ENCODE data around the gene ELF1. TPM values are rescaled to one million over a fixed set of nuclear protein-coding genes. Genes with fewer than 3 reads are reported as not detected.
A peak's percentile ranks its signal among the peaks of the same experiment; 100 is the strongest.
"Not testable (repeated sequence)": the region's sequence is repeated elsewhere in the genome, so short reads cannot be mapped to it uniquely, and the experiment has no call there.

ELF1 gene
- total RNA-seq, 2 experiments from 2014 or later: 159 to 169 TPM

- no peak for DNase-seq
- Mint-ChIP-seq H3K4me1 (peaks cover 42% of the 10 kb centered on the region), H3K27me3 (no peaks in the 10 kb centered on the region), H3K4me3 (no peak overlapping the region), H3K36me3 (ENCODE audit: low read depth) (peaks cover 56% of the 10 kb centered on the region), H3K27ac (no peak overlapping the region), H3K9me3 (peaks cover 2% of the 10 kb centered on the region)
- POLR2A ChIA-PET: interaction anchor here (1.6 kb wide), 1 partner anchor 16 kb away, joined by 5 read pairs; no protein-coding TSS in a partner anchor
- CTCF ChIA-PET: interaction anchor here (0.6 kb wide), 1 partner anchor 139 kb away, joined by 3 read pairs; no protein-coding TSS in a partner anchor
Measured at GRCh38 chr13:40958655-40959054, 60.5 kb downstream of the ELF1 start.

- no peak for DNase-seq
- Mint-ChIP-seq H3K27ac (no peak overlapping the region), H3K4me3 (no peak overlapping the region), H3K4me1 (peaks cover 12% of the 10 kb centered on the region), H3K9me3 (no peaks in the 10 kb centered on the region), H3K36me3 (ENCODE audit: low read depth) (peaks cover 85% of the 10 kb centered on the region), H3K27me3 (no peaks in the 10 kb centered on the region)
- CTCF ChIA-PET: no interaction called here
- POLR2A ChIA-PET: interaction anchor here (1.0 kb wide), 1 partner anchor 59 kb away, joined by 3 read pairs; no protein-coding TSS in a partner anchor
Measured at GRCh38 chr13:40946485-40946884, 72.6 kb downstream of the ELF1 start.

GRCh38 chr13:40943073-40943472 lies 76.0 kb downstream of the ELF1 start:
- DNase-seq: no peak
- CTCF ChIA-PET: no interaction called here
- POLR2A ChIA-PET: no interaction called here
- Mint-ChIP-seq H3K9me3 (no peaks in the 10 kb centered on the region), H3K4me3 (no peak overlapping the region), H3K4me1 (peaks cover 13% of the 10 kb centered on the region), H3K36me3 (ENCODE audit: low read depth) (peaks cover 87% of the 10 kb centered on the region), H3K27me3 (no peaks in the 10 kb centered on the region), H3K27ac (no peak overlapping the region)

- peaks cover 13% of the 10 kb centered on the region for H3K4me1 Mint-ChIP-seq
- H3K27me3 Mint-ChIP-seq: no peaks in the 10 kb centered on the region
- peaks cover 79% of the 10 kb centered on the region for H3K36me3 Mint-ChIP-seq (ENCODE audit: low read depth)
- ChIA-PET CTCF (no interaction called here), POLR2A (no interaction called here)
- H3K27ac Mint-ChIP-seq: no peak overlapping the region
- H3K9me3 Mint-ChIP-seq: no peaks in the 10 kb centered on the region
- no peak overlapping the region for H3K4me3 Mint-ChIP-seq
- no peak for DNase-seq
Measured at GRCh38 chr13:40941581-40941980, 77.5 kb downstream of the ELF1 start.

- no peaks in the 10 kb centered on the region for H3K27me3 Mint-ChIP-seq
- peaks cover 74% of the 10 kb centered on the region for H3K36me3 Mint-ChIP-seq (ENCODE audit: low read depth)
- H3K4me3 Mint-ChIP-seq: no peak overlapping the region
- POLR2A ChIA-PET: interaction anchor here (1.4 kb wide), 1 partner anchor 20 kb away, joined by 3 read pairs; no protein-coding TSS in a partner anchor
- CTCF ChIA-PET: interaction anchor here (2.0 kb wide), 1 partner anchor 19 kb away, joined by 5 read pairs; no protein-coding TSS in a partner anchor
- H3K27ac Mint-ChIP-seq: no peak overlapping the region
- H3K4me1 Mint-ChIP-seq: peaks cover 10% of the 10 kb centered on the region
- no peak for DNase-seq
- H3K9me3 Mint-ChIP-seq: no peaks in the 10 kb centered on the region
Measured at GRCh38 chr13:40940841-40941240, 78.3 kb downstream of the ELF1 start.

GRCh38 chr13:40933508-40934204 lies 85.5 kb downstream of the ELF1 start:
- DNase-seq: no peak
- peaks cover 12% of the 10 kb centered on the region for H3K4me1 Mint-ChIP-seq
- no peaks in the 10 kb centered on the region for H3K27me3 Mint-ChIP-seq
- H3K27ac Mint-ChIP-seq: peak overlapping the region; percentile 9
- no peaks in the 10 kb centered on the region for H3K9me3 Mint-ChIP-seq
- H3K36me3 Mint-ChIP-seq (ENCODE audit: low read depth): peaks cover 65% of the 10 kb centered on the region
- ChIA-PET CTCF (interaction anchor here (1.5 to 1.6 kb wide), 2 partner anchors 11 to 12 kb away, joined by 5 to 10 read pairs; no protein-coding TSS in a partner anchor), POLR2A (no interaction called here)
- H3K4me3 Mint-ChIP-seq: no peak overlapping the region

GRCh38 chr13:40932252-40932651 lies 86.9 kb downstream of the ELF1 start:
- peaks cover 12% of the 10 kb centered on the region for H3K4me1 Mint-ChIP-seq
- CTCF ChIA-PET: no interaction called here
- no peak overlapping the region for H3K4me3 Mint-ChIP-seq
- no peak overlapping the region for H3K27ac Mint-ChIP-seq
- no peak for DNase-seq
- peaks cover 66% of the 10 kb centered on the region for H3K36me3 Mint-ChIP-seq (ENCODE audit: low read depth)
- no peaks in the 10 kb centered on the region for H3K9me3 Mint-ChIP-seq
- POLR2A ChIA-PET: no interaction called here
- no peaks in the 10 kb centered on the region for H3K27me3 Mint-ChIP-seq

GRCh38 chr13:40931719-40932118 lies 87.4 kb downstream of the ELF1 start:
- Mint-ChIP-seq H3K27ac (no peak overlapping the region), H3K27me3 (no peaks in the 10 kb centered on the region), H3K9me3 (no peaks in the 10 kb centered on the region), H3K36me3 (ENCODE audit: low read depth) (peaks cover 62% of the 10 kb centered on the region), H3K4me3 (no peak overlapping the region), H3K4me1 (peaks cover 12% of the 10 kb centered on the region)
- POLR2A ChIA-PET: no interaction called here
- no peak for DNase-seq
- CTCF ChIA-PET: no interaction called here

- not testable (repeated sequence) for H3K27ac Mint-ChIP-seq, H3K4me1 Mint-ChIP-seq, H3K27me3 Mint-ChIP-seq, H3K4me3 Mint-ChIP-seq, H3K9me3 Mint-ChIP-seq, DNase-seq
- ChIA-PET CTCF (interaction anchor here (1.0 to 1.4 kb wide), 2 partner anchors 44 to 125 kb away, joined by 3 read pairs; no protein-coding TSS in a partner anchor), POLR2A (interaction anchor here (1.4 kb wide), 1 partner anchor 14 kb away, joined by 3 read pairs; no protein-coding TSS in a partner anchor)
- H3K36me3 Mint-ChIP-seq (ENCODE audit: low read depth): peaks cover 57% of the 10 kb centered on the region
Measured at GRCh38 chr13:40929883-40930282, 89.2 kb downstream of the ELF1 start.

GRCh38 chr13:40928980-40929379 lies 90.1 kb downstream of the ELF1 start:
- no peak overlapping the region for H3K27ac Mint-ChIP-seq

GRCh38 chr13:40927929-40928328 lies 91.2 kb downstream of the ELF1 start:
- Mint-ChIP-seq H3K36me3 (ENCODE audit: low read depth) (peaks cover 42% of the 10 kb centered on the region), H3K27me3 (no peaks in the 10 kb centered on the region), H3K4me3 (no peak overlapping the region), H3K9me3 (no peaks in the 10 kb centered on the region), H3K4me1 (no peaks in the 10 kb centered on the region), H3K27ac (no peak overlapping the region)
- POLR2A ChIA-PET: interaction anchor here (0.8 kb wide), 1 partner anchor 16 kb away, joined by 3 read pairs; no protein-coding TSS in a partner anchor
- CTCF ChIA-PET: no interaction called here
- no peak for DNase-seq

More at GRCh38 chr13:40928980-40929379, 90.1 kb downstream of the ELF1 start:
- no peak overlapping the region for H3K4me3 Mint-ChIP-seq
- H3K4me1 Mint-ChIP-seq: peaks cover 8% of the 10 kb centered on the region
- H3K9me3 Mint-ChIP-seq: no peaks in the 10 kb centered on the region
- ChIA-PET POLR2A (interaction anchor here (1.0 to 1.4 kb wide), 2 partner anchors 10 to 13 kb away, joined by 3 to 4 read pairs; no protein-coding TSS in a partner anchor), CTCF (interaction anchor here (1.4 kb wide), 1 partner anchor 45 kb away, joined by 3 read pairs; no protein-coding TSS in a partner anchor)
- DNase-seq: no peak
- peaks cover 53% of the 10 kb centered on the region for H3K36me3 Mint-ChIP-seq (ENCODE audit: low read depth)
- no peaks in the 10 kb centered on the region for H3K27me3 Mint-ChIP-seq

GRCh38 chr13:40923867-40924266 lies 95.2 kb downstream of the ELF1 start:
- Mint-ChIP-seq H3K4me3 (no peak overlapping the region), H3K27me3 (no peaks in the 10 kb centered on the region), H3K4me1 (peaks cover 17% of the 10 kb centered on the region), H3K27ac (no peak overlapping the region), H3K36me3 (ENCODE audit: low read depth) (peaks cover 18% of the 10 kb centered on the region), H3K9me3 (no peaks in the 10 kb centered on the region)
- DNase-seq: no peak
- ChIA-PET POLR2A (no interaction called here), CTCF (interaction anchor here (0.6 to 1.5 kb wide), 2 partner anchors 15 to 99 kb away, joined by 3 read pairs; no protein-coding TSS in a partner anchor)

GRCh38 chr13:40922437-40923040 lies 96.6 kb downstream of the ELF1 start:
- Mint-ChIP-seq H3K36me3 (ENCODE audit: low read depth) (peaks cover 9% of the 10 kb centered on the region), H3K27ac (peak overlapping the region; percentile 53), H3K4me1 (peaks cover 19% of the 10 kb centered on the region), H3K9me3 (no peaks in the 10 kb centered on the region), H3K27me3 (no peaks in the 10 kb centered on the region), H3K4me3 (peak overlapping the region; percentile 41)
- POLR2A ChIA-PET: interaction anchor here (1.3 to 3.3 kb wide), 8 partner anchors 12 to 152 kb away, joined by 3 to 19 read pairs (median 8); partner anchors contain the start of genes ELF1, MRPS31, SLC25A15 and WBP4
- CTCF ChIA-PET: interaction anchor here (0.6 to 2.2 kb wide), 13 partner anchors 11 to 965 kb away, joined by 3 to 12 read pairs (median 4); partner anchors contain the start of gene SLC25A15
- no peak for DNase-seq

All from activated CD4-positive, alpha-beta memory T cell treated with anti-CD3 and anti-CD28 coated beads, Interleukin-2, amount 10 ng/mL, durations not matched to agents 7 days and 5 days (primary cell).